ENCODE data around the gene CCSER2.

DNA sequence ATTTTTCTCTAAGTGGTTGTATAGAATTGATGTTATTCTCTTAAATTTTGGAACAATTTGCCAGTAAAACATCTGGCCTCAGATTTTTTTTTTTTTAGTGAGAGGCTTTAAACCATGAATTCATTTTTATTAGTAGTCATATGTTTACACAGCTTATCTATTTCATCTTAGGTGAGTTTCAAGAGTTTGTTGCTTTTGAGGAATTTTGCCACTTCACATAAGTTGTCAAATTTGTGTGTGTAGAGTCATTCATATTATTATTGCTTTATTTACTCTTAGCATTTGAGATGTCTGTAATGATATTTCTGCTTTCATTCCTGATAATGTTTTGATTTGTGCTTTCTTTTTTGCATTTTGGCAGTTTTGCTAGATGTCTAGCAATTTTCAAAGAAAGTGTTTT lies 132.1 kb downstream of the CCSER2 start:
- no peak for TF ChIP-seq EP300 (IDR thresholded peaks at IDR 0.05)
- TF ChIP-seq, protein P1, sequence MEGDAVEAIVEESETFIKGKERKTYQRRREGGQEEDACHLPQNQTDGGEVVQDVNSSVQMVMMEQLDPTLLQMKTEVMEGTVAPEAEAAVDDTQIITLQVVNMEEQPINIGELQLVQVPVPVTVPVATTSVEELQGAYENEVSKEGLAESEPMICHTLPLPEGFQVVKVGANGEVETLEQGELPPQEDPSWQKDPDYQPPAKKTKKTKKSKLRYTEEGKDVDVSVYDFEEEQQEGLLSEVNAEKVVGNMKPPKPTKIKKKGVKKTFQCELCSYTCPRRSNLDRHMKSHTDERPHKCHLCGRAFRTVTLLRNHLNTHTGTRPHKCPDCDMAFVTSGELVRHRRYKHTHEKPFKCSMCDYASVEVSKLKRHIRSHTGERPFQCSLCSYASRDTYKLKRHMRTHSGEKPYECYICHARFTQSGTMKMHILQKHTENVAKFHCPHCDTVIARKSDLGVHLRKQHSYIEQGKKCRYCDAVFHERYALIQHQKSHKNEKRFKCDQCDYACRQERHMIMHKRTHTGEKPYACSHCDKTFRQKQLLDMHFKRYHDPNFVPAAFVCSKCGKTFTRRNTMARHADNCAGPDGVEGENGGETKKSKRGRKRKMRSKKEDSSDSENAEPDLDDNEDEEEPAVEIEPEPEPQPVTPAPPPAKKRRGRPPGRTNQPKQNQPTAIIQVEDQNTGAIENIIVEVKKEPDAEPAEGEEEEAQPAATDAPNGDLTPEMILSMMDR (IDR thresholded peaks at IDR 0.05) = no peak

All from esophagus muscularis mucosa (tissue), 3 donors.